MM.1S (cell line): ENCODE measurements around the gene SMLR1.

Experiments used
- DNase-seq: peaks from one replicate; pipeline ENCODE4 v3.0.0-alpha.2; 2015
- H2AFZ ChIP-seq: fragments of 300-600 bp; sonication (generic); 2 replicates; pipeline ENCODE4 v1.6.0; 2016; ENCODE audit warnings: antibody characterized with exemption, low read length
- H3F3A ChIP-seq: fragments of 300-600 bp; sonication (generic); 2 replicates; pipeline ENCODE4 v1.6.1; 2016; ENCODE audit warnings: mild to moderate bottlenecking, antibody characterized with exemption, low read length, moderate library complexity, mixed read lengths; ENCODE audit not compliant: insufficient read depth
- H3K27ac ChIP-seq: fragments of 300-600 bp; sonication (generic); 2 replicates; pipeline ENCODE4 v1.5.1; 2016; ENCODE audit warnings: mild to moderate bottlenecking, low read length
- H3K27me3 ChIP-seq: fragments of 300-600 bp; sonication (generic); replicated peaks from 2 replicates; pipeline ENCODE4 v1.6.0; 2016; ENCODE audit warnings: low read length; ENCODE audit not compliant: insufficient read depth
- H3K36me3 ChIP-seq: fragments of 300-600 bp; sonication (generic); replicated peaks from 2 replicates; pipeline ENCODE4 v1.6.1; 2016; ENCODE audit warnings: mild to moderate bottlenecking, low read length, mixed read lengths; ENCODE audit not compliant: insufficient read depth
- H3K4me1 ChIP-seq: fragments of 300-600 bp; sonication (generic); 2 replicates; pipeline ENCODE4 v1.6.1; 2016; ENCODE audit warnings: low read length, mixed read lengths
- H3K4me2 ChIP-seq: fragments of 300-600 bp; sonication (generic); 2 replicates; pipeline ENCODE4 v1.6.0; 2016; ENCODE audit warnings: low read depth, low read length
- H3K4me3 ChIP-seq: fragments of 300-600 bp; sonication (generic); 2 replicates; pipeline ENCODE4 v1.5.1; 2016; ENCODE audit warnings: low read length, mixed read lengths
- H3K79me2 ChIP-seq: fragments of 300-600 bp; sonication (generic); 2 replicates; pipeline ENCODE4 v1.6.1; 2016; ENCODE audit warnings: mixed run types, low read length, mixed read lengths
- H3K9ac ChIP-seq: fragments of 300-600 bp; sonication (generic); 2 replicates; pipeline ENCODE4 v1.6.1; 2016; ENCODE audit warnings: low read length, mixed read lengths
- H3K9me2 ChIP-seq: fragments of 300-600 bp; sonication (generic); replicated peaks from 2 replicates; pipeline ENCODE4 v1.6.1; 2016; ENCODE audit warnings: mild to moderate bottlenecking, low read length, mixed read lengths; ENCODE audit not compliant: insufficient read depth
- H3K9me3 ChIP-seq: fragments of 300-600 bp; sonication (generic); replicated peaks from 2 replicates; pipeline ENCODE4 v1.6.1; 2016; ENCODE audit warnings: mild to moderate bottlenecking, low read length, mixed read lengths; ENCODE audit not compliant: insufficient read depth
- H4K20me1 ChIP-seq: fragments of 300-600 bp; sonication (generic); 2 replicates; pipeline ENCODE4 v1.6.1; 2016; ENCODE audit warnings: mild to moderate bottlenecking, low read length, moderate library complexity, mixed read lengths; ENCODE audit not compliant: insufficient read depth
- EZH2 ChIP-seq: fragments of 300-600 bp; sonication (generic); optimal IDR thresholded peaks from 2 replicates; pipeline ENCODE3; 2017; ENCODE audit warnings: low read depth, mild to moderate bottlenecking, antibody characterized with exemption, low read length, mixed read lengths
- EZH2phosphoT487 ChIP-seq: fragments of 300-600 bp; sonication (generic); IDR thresholded peaks from 2 replicates; pipeline ENCODE4 v1.6.1; 2018; ENCODE audit warnings: antibody characterized with exemption, low read length
- TF ChIP-seq, protein P1 (sequence below): fragments of 300-600 bp; sonication (generic); IDR thresholded peaks from 2 replicates; pipeline ENCODE4 v1.5.1; 2016; ENCODE audit warnings: antibody characterized with exemption, low read length, mixed read lengths

The SMLR1 gene

DNA sequence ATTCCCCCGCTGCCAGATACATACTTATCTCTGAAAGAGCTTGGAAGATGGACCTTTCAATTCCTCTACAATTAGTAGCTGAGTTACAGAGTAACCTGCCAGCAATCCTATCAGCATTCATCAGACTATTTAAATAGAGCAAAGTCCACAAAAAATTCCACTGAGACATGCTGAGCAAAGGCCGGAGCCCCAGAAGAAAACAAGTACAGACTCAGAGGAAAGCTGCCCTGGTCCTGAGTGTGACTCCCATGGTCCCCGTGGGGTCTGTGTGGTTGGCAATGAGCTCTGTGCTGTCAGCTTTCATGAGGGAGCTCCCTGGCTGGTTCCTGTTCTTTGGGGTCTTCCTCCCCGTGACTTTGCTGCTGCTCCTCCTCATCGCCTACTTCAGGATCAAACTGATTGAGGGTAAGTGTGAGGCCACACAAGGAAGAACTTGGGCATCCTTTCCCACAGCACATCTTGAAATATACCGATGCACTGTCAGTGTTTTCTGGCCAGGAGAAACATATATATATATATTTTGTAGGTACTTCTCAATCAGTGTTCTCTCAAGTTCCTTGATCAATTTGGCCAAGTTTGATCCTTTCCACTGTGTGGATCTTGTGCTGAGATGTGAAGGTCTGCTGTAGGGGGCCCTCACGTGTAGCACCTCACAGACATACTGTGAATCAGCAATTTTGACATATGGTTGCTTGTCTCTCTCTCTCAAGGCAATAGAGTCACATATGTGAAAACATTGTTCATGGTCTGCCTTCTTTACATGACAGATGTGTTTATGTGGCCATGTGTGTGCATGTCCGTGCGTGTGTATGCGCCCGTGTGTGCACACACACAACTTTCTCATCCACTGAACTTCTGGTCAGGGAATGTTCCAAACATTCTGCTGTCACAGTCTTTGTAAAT lies at the start of gene SMLR1:
Gene SMLR1 (plus strand): TSS at position 160 of the 903 bp plus-strand sequence. CDS start 8 bp downstream, at position 168.
- Histone ChIP-seq H3K4me2 (no peak within 1 kb of the TSS), H3K27me3 (no peaks in the 10 kb centered on the region), H3F3A (no peaks in the 10 kb centered on the region), H3K9me3 (no peaks in the 10 kb centered on the region), H3K4me3 (no peak within 1 kb of the TSS), H3K36me3 (no peaks in the 10 kb centered on the region), H4K20me1 (no peaks in the 10 kb centered on the region), H3K4me1 (no peaks in the 10 kb centered on the region), H3K27ac (no peak within 1 kb of the TSS), H3K9me2 (no peaks in the 10 kb centered on the region), H3K9ac (no peak within 1 kb of the TSS), H2AFZ (no peak within 1 kb of the TSS), H3K79me2 (no peaks in the 10 kb centered on the region)
- TF ChIP-seq EZH2phosphoT487 (no peak), EZH2 (no peak)
- TF ChIP-seq, protein P1, sequence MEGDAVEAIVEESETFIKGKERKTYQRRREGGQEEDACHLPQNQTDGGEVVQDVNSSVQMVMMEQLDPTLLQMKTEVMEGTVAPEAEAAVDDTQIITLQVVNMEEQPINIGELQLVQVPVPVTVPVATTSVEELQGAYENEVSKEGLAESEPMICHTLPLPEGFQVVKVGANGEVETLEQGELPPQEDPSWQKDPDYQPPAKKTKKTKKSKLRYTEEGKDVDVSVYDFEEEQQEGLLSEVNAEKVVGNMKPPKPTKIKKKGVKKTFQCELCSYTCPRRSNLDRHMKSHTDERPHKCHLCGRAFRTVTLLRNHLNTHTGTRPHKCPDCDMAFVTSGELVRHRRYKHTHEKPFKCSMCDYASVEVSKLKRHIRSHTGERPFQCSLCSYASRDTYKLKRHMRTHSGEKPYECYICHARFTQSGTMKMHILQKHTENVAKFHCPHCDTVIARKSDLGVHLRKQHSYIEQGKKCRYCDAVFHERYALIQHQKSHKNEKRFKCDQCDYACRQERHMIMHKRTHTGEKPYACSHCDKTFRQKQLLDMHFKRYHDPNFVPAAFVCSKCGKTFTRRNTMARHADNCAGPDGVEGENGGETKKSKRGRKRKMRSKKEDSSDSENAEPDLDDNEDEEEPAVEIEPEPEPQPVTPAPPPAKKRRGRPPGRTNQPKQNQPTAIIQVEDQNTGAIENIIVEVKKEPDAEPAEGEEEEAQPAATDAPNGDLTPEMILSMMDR: no peak
- no peak for DNase-seq

DNA sequence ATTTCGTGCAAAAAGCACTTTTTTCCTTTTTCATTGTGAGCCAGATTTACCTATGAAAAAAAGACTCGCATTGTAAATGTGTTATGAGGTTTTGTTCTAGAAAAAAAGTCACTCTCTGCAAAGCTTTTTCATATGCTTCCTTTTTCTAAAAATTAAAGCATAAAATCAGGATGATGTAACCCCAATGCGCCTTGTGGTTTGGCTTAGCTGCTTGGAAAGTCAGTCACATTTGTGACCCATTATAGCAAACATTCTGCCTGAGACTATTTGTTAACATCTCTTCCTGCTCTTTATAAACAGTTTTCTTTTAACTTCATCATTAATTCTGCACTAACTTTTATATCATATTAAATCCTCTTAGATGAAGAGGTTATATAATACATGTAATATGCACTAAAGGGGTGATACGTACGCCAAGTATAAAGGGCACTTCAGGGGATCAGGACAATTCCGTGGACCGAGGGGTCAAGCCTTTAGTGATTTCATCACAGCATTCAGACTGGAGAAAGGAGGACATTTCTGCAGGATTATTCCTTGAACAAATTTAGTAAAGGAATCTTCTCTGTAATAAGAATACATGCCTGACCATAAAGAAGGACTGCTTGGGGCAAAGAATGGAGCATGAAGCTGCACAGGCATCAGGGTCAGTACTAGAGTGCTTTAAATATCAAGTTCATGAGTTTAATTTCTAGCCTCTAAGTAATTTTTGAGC lies 48.1 kb upstream of the SMLR1 start:
- Histone ChIP-seq H2AFZ (no peak overlapping the region), H4K20me1 (no peaks in the 10 kb centered on the region), H3K9me3 (no peaks in the 10 kb centered on the region), H3K4me1 (peaks cover 19% of the 10 kb centered on the region), H3K9me2 (no peaks in the 10 kb centered on the region), H3K9ac (no peak overlapping the region), H3K27me3 (peaks cover 13% of the 10 kb centered on the region), H3K36me3 (no peaks in the 10 kb centered on the region), H3K4me2 (no peak overlapping the region), H3K79me2 (no peaks in the 10 kb centered on the region), H3F3A (peaks cover 14% of the 10 kb centered on the region), H3K27ac (no peak overlapping the region), H3K4me3 (no peak overlapping the region)
- TF ChIP-seq EZH2: no peak
- TF ChIP-seq, protein P1: no peak
- TF ChIP-seq EZH2phosphoT487: no peak
- DNase-seq: no peak

DNA sequence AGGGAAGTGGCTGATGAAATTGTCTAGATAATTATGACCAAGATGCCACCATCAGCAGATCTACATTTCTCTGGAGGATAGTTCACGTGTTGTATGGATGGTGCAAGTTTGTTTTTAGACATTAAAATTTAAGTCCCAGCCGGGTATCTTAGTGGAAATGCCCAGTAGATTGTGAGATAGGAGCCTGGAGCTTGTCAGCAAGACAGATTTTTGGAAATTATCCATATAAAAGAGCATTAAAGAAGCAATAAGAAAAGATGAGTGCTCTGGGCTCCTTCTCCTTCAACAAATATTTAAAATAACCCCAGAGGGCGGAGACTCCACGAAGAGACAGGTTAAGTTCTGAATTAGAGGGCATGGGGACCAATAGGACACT lies 47.6 kb upstream of the SMLR1 start:
- no peaks in the 10 kb centered on the region for H3K36me3 ChIP-seq
- H3K9me2 ChIP-seq: no peaks in the 10 kb centered on the region
- H3K79me2 ChIP-seq: no peaks in the 10 kb centered on the region
- peaks cover 14% of the 10 kb centered on the region for H3F3A ChIP-seq
- peaks cover 13% of the 10 kb centered on the region for H3K27me3 ChIP-seq
- DNase-seq: no peak
- no peak overlapping the region for H3K9ac ChIP-seq
- no peak overlapping the region for H3K4me3 ChIP-seq
- H3K4me1 ChIP-seq: peaks cover 19% of the 10 kb centered on the region
- no peak overlapping the region for H2AFZ ChIP-seq
- H3K27ac ChIP-seq: no peak overlapping the region
- TF ChIP-seq EZH2 (no peak), EZH2phosphoT487 (no peak)
- TF ChIP-seq, protein P1: no peak
- H3K4me2 ChIP-seq: no peak overlapping the region
- no peaks in the 10 kb centered on the region for H4K20me1 ChIP-seq
- H3K9me3 ChIP-seq: no peaks in the 10 kb centered on the region
